Measurements from ENCODE around the gene IQGAP1.
"Not testable (repeated sequence)": the region's sequence is repeated elsewhere in the genome, so short reads cannot be mapped to it uniquely, and the experiment has no call there.

IQGAP1 gene

DNA sequence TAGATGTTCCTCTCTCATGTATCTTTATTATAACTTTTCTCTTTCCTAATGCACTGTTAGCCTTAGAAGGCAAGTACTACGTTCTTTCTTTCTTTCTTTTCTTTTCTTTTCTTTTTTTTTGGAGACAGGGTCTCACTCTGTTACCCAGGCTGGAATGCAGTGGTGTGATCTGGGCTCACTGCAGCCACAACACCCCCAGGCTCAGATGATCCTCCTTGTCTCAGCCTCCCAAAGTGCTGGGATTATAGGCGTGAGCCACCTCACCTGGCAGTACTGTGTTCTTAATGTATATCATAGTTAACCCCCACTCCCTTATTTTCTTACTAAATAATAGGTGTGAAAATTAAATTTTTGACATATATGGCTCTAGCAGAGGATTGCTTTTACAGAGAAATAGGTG is 23.1 kb downstream of the IQGAP1 start:
- no peak for DNase-seq (ENCODE audit: insufficient read length, low spot score)
- FAIRE-seq, result no peak
- TF ChIP-seq, protein P1, sequence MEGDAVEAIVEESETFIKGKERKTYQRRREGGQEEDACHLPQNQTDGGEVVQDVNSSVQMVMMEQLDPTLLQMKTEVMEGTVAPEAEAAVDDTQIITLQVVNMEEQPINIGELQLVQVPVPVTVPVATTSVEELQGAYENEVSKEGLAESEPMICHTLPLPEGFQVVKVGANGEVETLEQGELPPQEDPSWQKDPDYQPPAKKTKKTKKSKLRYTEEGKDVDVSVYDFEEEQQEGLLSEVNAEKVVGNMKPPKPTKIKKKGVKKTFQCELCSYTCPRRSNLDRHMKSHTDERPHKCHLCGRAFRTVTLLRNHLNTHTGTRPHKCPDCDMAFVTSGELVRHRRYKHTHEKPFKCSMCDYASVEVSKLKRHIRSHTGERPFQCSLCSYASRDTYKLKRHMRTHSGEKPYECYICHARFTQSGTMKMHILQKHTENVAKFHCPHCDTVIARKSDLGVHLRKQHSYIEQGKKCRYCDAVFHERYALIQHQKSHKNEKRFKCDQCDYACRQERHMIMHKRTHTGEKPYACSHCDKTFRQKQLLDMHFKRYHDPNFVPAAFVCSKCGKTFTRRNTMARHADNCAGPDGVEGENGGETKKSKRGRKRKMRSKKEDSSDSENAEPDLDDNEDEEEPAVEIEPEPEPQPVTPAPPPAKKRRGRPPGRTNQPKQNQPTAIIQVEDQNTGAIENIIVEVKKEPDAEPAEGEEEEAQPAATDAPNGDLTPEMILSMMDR (IDR thresholded peaks at IDR 0.05; ENCODE audit: insufficient read depth, missing control alignments), result no peak

DNA sequence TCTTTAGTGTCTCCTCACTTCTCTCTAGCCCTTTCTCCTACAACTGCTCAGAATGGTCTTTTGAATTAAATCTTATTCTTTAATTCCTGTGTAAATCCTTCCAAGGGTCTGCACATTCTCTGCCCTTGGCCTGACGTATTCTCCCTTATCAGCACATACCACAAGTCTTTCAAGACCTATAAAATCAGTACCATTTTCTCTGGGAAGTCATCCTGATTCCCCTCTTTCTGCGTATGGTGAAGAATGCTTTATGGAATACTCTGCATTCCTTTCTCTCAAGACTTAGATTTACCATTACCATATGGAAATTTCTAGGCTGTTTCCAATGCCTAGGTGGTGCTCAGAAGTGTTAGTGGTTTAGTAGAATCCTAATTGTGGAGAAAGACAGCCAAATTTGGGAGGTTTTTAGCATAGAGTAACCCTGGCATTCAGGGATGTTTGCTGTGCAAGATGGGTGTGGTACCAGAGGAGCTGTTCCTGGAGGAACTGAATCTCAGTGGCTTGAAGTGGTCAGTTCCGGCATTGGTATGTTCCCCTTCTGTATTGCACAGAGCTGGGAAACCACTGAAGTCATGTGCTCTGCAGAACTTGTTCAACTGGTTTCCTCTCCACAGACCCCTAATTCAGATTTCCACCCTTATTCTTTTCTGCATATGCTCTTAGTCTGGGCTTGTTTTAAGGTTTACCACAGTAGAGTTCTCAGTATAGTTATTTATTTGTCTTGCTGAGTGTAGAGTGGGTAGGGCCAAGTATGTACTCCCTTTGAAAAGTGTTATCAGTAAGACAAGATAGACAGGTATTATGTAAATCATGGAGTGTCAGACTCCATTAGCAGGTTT is 24.5 kb downstream of the IQGAP1 start:
- no peak for FAIRE-seq
- DNase-seq (ENCODE audit: insufficient read length, low spot score), result no peak
- TF ChIP-seq, protein P1 (IDR thresholded peaks at IDR 0.05; ENCODE audit: insufficient read depth, missing control alignments), result no peak

DNA sequence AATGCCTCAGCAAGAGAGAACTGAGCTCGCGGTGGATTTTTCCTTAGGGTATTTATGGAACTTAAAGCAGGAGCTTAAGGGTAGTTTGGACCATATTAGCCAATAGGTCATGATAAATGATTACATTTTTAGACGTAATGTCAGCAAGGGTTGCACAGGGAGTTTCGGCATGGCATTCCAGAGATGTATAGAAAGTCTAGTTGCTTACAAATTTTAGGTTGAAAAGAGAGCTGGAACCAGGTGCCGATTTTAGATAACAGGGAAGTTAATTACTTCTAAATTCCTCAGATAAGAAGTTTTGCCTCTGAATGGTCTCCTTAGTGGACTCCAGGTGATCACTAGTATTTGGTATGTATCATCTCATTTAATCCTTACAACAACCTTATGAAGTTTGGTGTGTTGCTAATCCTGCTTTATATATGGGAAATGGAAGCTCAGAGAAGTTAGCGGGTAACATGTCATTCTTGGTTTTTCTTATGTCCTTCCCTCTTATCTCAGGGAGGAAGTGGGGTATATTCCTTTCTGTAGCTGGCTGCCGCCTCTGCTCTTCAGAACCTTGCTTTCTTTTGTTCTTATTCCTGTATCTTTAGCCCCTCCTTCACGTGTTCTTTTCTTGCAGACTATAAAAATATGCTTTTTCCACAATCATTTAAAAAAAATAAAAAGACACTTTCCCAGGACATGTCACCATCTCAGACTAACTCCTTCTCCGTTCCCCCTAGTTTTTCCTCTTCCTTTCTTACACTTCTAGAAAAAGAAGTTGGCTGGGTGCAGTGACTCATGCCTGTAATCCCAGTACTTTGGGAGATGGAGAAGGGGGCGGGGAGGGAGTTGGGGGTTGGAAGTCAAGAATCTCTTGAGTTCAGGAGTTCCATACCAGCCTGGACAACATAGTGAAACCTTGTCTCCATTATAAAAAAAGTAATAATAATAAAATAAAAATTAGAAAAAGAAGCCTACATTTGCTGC is 25.7 kb downstream of the IQGAP1 start:
- DNase-seq (ENCODE audit: insufficient read length, low spot score) (no peak), FAIRE-seq (no peak)
- TF ChIP-seq, protein P1 (IDR thresholded peaks at IDR 0.05; ENCODE audit: insufficient read depth, missing control alignments), result no peak

DNA sequence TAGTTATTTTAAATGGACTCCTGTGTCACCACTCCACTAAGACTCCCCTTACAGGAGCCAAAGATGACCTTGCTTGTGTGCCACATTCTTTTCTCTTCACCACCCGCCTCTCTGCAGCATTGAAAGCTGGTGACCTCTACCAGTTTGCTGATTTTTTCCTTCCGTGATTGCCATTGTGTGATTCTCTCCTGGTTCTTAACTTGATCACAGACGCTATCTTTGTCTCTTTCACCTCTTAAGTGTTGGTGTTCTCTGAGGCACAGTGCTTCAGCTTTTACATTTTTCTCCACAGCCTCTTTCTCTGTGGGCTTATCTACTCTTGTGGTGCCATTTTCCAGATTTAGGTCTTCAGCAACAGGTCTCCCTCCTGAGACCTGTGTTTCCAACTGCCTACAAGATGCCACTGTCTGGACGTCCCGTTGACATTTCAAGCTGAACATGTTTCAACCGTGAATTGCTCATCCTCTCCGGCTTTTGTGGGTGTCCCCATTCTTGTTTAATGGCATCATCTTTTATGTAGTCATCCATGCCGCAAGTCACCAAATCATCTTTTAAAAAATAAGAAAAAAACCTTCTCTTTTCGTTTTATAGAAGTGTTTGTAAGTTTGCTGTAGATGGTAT is 26.5 kb downstream of the IQGAP1 start:
- TF ChIP-seq, protein P1 (IDR thresholded peaks at IDR 0.05; ENCODE audit: insufficient read depth, missing control alignments), result no peak
- DNase-seq (ENCODE audit: insufficient read length, low spot score) (no peak), FAIRE-seq (no peak)

DNA sequence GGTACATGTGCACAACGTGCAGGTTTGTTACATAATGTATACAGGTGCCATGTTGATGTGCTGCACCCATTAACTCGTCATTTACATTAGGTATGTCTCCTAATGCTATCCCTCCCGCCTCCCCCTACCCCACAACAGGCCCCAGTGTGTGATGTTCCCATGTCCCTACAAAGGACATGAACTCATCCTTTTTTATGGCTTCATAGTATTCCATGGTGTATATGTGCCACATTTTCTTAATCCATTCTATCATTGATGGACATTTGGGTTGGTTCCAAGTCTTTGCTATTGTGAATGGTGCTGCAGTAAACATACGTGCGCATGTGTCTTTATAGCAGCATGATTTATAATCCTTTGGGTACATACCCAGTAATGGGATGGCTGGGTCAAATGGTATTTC is 28.0 kb downstream of the IQGAP1 start:
- not testable (repeated sequence) for DNase-seq (ENCODE audit: insufficient read length, low spot score); FAIRE-seq

DNA sequence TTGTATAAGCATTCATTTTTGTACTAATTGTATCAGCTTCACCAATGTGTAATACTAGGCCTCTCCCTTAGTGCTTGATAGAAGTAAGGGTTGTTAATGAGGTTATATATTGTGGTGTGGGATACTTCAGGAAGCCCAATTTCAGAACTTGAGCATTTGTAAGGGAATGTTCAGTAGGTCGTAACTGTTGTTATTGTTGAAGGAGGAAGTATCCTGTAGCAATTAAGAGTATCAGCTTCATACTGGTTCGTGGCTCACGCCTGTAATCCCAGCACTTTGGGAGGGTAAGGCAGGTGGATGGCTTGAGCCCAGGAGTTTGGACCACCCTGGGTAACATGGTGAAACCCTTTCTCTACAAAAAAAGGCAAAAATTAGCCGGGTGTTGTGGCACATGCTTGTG is 30.6 kb downstream of the IQGAP1 start:
- TF ChIP-seq, protein P1 (IDR thresholded peaks at IDR 0.05; ENCODE audit: insufficient read depth, missing control alignments), result no peak
- FAIRE-seq, result no peak
- no peak for DNase-seq (ENCODE audit: insufficient read length, low spot score)

DNA sequence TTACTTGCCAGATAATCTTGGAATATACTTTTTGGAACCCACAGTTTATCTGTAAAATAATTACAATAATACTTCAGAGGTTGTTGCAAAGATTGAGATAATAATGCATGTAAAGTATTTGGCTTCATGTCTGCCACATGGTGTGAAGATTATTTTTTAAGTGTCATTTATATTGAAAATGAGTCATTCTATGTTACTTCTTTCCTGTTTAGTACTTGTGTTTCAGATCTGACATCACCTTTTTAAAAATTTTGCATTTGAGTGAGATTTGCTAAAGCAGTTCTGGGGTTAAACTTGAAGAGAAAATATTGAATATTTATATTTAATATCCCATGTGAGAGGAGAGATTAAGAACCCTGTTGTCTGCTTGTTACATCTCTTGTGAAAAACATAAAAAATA is 31.2 kb downstream of the IQGAP1 start:
- no peak for FAIRE-seq
- TF ChIP-seq, protein P1 (IDR thresholded peaks at IDR 0.05; ENCODE audit: insufficient read depth, missing control alignments), result no peak
- no peak for DNase-seq (ENCODE audit: insufficient read length, low spot score)

All from D721Med (cell line).